Heart left ventricle (tissue), 13 donors: Measurements from ENCODE around the gene SH3TC2.

ENCODE experiments used
- POLR2A ChIP-seq, 2 donors: fragments of 450-650 bp; IDR thresholded peaks; one replicate each; pipeline ENCODE4 v1.6.1; 2017; ENCODE audit warnings: antibody characterized with exemption in 2 of 2, mild to moderate bottlenecking in 2 of 2, moderate library complexity in 2 of 2
- TF ChIP-seq, protein P1 (sequence below), 12 donors: fragments of 200-600 bp; sonication (generic) in 4 of 12; IDR thresholded peaks; one replicate each; pipeline versions ENCODE4 v1.5.0 to v1.8.0; 2018 to 2022; ENCODE audit warnings: antibody characterized with exemption in 12 of 12, mild to moderate bottlenecking in 5 of 12
- donor health status: ischemic (EF 13 %, LVEDD 7.1; RV severe dilation, severe dysfunction).
- donor health status: DM: no; HTN: yes; CAD: no.
- donor health status: DM: no; HTN: no; CAD: no.
- donor health status: ischemic (EF 25% LVEDD 6.9; RV normal size, moderate dysfunction).
- donor health status: ischemic (EF 25% LVEDD 5.7; RV mildly dilated, moderate dysfunction).
- donor health status: ischemic (EF 35%, LVEDD 5.7; RV mildly dilated, moderate dysfunction).
- donor health status: nonischemic (EF 11% LVEDD 7.7; RV severe dilation, severe dysfunction).
- donor health status: DM: yes; HTN: yes; CAD: no.
- donor health status: PGD.
- donor health status: ischemic (EF 29% LVEDD 5.4; RV normal size, mild dysfunction).
- donor health status: nonischemic (EF 23%, LVEDD 6.1; RV moderate dilation, normal function).

DNA sequence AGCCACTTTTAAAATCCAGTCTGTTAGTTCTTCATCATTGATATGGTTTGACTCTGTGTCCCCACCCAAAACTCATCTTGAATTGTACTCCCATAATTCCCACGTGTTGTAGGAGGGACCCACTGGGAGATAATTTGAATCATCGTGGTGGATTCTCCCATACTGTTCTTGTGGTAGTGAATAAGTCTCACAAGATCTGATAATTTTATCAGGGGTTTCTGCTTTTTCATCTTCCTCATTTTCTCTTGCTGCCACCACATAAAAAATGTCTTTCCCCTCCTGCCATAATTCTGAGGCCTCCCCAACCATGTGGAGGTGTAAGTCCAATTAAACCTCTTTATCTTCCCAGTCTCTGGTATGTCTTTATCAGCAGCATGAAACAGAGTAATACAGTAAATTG, 26.9 kb upstream of the SH3TC2 start:
- TF ChIP-seq POLR2A (IDR thresholded peaks at IDR 0.05), result no peak
- TF ChIP-seq, protein P1, sequence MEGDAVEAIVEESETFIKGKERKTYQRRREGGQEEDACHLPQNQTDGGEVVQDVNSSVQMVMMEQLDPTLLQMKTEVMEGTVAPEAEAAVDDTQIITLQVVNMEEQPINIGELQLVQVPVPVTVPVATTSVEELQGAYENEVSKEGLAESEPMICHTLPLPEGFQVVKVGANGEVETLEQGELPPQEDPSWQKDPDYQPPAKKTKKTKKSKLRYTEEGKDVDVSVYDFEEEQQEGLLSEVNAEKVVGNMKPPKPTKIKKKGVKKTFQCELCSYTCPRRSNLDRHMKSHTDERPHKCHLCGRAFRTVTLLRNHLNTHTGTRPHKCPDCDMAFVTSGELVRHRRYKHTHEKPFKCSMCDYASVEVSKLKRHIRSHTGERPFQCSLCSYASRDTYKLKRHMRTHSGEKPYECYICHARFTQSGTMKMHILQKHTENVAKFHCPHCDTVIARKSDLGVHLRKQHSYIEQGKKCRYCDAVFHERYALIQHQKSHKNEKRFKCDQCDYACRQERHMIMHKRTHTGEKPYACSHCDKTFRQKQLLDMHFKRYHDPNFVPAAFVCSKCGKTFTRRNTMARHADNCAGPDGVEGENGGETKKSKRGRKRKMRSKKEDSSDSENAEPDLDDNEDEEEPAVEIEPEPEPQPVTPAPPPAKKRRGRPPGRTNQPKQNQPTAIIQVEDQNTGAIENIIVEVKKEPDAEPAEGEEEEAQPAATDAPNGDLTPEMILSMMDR (IDR thresholded peaks at IDR 0.05), result no peak
